Stimulated activated naive CD8-positive, alpha-beta T cell treated with anti-CD3 and anti-CD28 coated beads, Interleukin-15, Interleukin-2, amounts not matched to agents 100 U/mL and 50 U/mL, for 24 hours (primary cell): ENCODE data around the gene TEX19.
"Not testable (repeated sequence)": the region's sequence is repeated elsewhere in the genome, so short reads cannot be mapped to it uniquely, and the experiment has no call there.

ENCODE experiments used
- ATAC-seq: fragments of 150-1000 bp; cut with Tn5 transposase; one replicate; pipeline ENCODE4 v1.10.0; 2021
- DNase-seq: peaks from one replicate; pipeline ENCODE4 v3.0.0; 2021

Gene TEX19

GRCh38 chr17:82376042-82376730, 17.1 kb downstream of the TEX19 start:
- DNase-seq (no peak), ATAC-seq (no peak)

- not testable (repeated sequence) for DNase-seq, ATAC-seq
Observed at GRCh38 chr17:82377294-82377693, 18.2 kb downstream of the TEX19 start.

- DNase-seq = no peak
- ATAC-seq = no peak
Observed at GRCh38 chr17:82377924-82378740, 19.1 kb downstream of the TEX19 start.

- no peak for DNase-seq
- no peak for ATAC-seq
Observed at GRCh38 chr17:82378741-82379021, 19.6 kb downstream of the TEX19 start.

GRCh38 chr17:82380860-82381702, 22.0 kb downstream of the TEX19 start:
- ATAC-seq (no peak), DNase-seq (no peak)

- not testable (repeated sequence) for DNase-seq, ATAC-seq
Observed at GRCh38 chr17:82381703-82382009, 22.6 kb downstream of the TEX19 start.

DNA sequence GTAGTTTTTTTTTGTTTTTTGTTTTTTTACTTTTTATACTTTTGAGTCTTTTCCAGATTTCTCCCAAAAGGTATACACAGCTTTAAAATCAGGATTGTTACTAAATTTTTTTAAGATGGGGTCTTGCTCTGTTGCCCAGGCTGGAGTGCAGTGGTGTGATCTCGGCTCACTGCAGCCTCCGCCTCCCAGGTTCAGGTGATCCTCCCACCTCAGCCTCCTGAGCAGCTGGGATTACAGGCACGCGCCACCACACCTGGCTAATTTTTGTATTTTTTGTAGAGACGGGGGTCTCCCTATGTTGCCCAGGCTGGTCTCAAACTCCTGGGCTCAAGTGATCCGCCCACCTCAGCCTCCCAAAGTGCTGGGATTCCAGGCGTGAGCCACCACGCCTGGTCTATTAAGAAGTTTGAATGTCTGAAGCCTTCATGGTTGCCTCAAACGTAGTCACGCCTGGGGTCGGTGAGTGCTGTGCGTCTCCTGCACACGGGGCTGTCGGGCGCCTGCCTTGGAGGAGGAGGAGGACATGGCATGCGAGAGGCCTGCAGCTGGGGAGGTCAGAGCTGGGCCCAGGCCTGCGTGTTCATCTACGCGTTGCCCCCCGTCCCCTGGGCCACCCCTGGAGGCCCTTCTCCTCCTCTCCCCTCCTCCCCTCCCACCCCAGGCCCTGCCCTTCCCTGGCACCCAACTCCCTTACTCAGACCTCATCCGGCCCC, 23.3 kb downstream of the TEX19 start:
- not testable (repeated sequence) for DNase-seq, ATAC-seq

- no peak for DNase-seq
- no peak for ATAC-seq
Observed at GRCh38 chr17:82382933-82383255, 23.8 kb downstream of the TEX19 start.

GRCh38 chr17:82383411-82383810, 24.4 kb downstream of the TEX19 start:
- ATAC-seq = no peak
- no peak for DNase-seq

DNA sequence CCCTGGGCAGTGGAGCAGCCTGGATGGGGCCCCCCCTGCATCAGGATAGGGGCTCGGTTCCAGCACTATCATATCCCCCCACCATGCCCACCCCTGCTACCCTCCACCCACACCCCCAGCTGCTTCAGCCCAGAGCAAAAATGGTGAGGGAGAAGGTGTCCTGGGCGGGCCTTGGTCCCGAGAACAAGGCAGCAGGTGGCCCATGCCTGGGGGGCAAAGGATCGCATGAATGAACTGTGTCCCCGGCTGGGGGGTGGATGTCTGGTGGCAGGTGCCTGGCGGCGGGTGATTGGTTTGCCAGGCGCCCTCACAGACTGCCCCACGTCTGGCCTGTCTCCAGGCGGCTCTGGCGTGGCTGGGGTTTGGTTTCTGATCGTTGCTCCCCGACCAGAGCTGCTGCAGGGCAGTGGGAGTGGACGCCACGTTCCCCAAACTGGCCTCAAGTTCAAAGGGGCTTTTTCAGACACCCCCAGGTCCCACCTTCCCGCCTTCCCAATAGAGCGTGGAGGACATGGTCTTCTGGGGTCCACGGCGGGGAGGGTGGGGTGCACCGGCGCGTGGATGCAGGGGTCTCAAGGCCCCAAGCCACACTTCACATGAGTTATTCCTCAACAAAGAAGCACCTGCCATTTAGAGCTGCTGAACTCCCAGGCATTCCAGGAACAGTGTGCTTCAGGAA, 25.1 kb downstream of the TEX19 start:
- ATAC-seq (no peak), DNase-seq (no peak)

- DNase-seq (no peak), ATAC-seq (no peak)
Observed at GRCh38 chr17:82384730-82385481, 25.9 kb downstream of the TEX19 start.

GRCh38 chr17:82385559-82386254, 26.7 kb downstream of the TEX19 start:
- DNase-seq (no peak), ATAC-seq (no peak)

- DNase-seq (no peak), ATAC-seq (no peak)
Observed at GRCh38 chr17:82386255-82386831, 27.3 kb downstream of the TEX19 start.

DNA sequence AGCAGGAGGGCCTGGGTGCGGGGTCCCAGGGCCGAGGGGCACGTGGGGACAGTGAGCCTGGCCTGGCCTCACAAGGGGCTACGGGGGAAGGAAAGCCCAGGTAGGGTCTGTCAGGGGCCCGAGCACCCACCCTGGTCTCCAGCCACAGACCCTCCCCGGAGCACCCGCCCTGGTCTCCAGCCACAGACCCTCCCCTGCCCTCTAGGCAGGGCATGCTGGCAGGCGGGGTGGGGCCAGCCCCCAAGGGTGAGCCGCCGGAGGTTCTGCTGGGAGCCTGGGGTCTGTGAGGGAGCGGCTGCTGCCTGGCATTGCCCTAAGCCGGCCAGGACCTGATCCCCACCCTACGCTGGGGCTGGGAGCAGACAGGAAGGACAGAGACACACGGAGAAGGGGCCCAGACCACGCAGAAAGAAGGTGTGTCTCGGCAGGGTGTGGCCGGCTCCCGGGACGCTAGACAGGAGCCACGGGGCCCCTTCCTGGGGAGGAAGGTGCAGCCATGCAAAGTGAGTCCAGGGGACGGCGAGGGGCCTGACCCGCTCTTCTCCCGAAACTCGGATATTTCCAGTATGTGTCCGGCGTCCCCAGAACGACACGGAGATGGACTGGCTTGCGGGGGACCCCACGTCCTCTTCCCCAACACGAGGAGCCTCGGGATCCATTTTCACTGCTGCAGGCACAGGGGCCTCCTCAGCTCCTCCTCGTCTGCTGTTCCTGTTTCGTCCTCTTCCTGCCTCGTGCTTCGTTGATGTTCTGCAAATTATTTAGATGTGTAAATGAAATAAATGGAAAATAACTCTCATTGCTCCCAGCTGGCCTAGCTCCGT, 28.0 kb downstream of the TEX19 start:
- DNase-seq = no peak
- no peak for ATAC-seq

- ATAC-seq (no peak), DNase-seq (no peak)
Observed at GRCh38 chr17:82387705-82388106, 28.7 kb downstream of the TEX19 start.

GRCh38 chr17:82388223-82388921, 29.3 kb downstream of the TEX19 start:
- ATAC-seq (no peak), DNase-seq (no peak)

DNA sequence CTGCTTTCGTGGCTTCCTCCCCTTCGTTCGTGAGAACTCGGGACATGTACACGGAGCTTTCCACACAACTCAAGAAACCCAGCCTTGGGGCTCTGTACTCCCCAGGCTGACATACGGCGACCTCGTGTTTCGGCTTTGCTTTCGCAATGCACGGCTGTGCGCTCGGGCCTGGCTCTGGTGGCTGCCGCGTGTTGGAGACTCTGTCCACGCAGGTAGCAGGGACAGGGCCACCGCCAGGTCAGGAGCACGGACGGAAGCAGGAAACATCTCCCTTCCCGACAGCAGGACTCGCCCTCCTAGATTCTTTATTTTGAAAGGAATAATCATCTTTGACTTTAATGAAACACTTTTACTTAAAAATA, 29.9 kb downstream of the TEX19 start:
- ATAC-seq (no peak), DNase-seq (no peak)

DNA sequence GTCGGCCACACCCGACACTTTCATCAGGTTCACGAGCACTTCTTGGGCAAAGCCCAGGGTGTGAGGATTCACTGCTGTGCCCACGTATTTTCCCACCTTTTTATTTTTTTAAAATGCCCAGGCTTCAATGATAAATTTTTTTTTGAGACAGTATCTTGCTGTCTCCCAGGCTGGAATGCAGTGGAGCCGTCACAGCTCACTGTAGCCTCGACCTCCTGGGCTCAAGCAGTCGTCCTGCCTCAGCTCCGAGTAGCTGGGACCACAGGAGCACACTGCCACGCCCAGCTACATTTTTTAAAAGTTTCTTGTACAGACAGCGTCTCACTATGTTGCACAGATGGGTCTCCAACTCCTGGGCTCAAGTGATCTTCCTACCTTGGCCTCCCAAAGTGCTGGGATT, 30.3 kb downstream of the TEX19 start:
- ATAC-seq = no peak
- no peak for DNase-seq
